ENCODE data around the gene CLEC4D.

DNA sequence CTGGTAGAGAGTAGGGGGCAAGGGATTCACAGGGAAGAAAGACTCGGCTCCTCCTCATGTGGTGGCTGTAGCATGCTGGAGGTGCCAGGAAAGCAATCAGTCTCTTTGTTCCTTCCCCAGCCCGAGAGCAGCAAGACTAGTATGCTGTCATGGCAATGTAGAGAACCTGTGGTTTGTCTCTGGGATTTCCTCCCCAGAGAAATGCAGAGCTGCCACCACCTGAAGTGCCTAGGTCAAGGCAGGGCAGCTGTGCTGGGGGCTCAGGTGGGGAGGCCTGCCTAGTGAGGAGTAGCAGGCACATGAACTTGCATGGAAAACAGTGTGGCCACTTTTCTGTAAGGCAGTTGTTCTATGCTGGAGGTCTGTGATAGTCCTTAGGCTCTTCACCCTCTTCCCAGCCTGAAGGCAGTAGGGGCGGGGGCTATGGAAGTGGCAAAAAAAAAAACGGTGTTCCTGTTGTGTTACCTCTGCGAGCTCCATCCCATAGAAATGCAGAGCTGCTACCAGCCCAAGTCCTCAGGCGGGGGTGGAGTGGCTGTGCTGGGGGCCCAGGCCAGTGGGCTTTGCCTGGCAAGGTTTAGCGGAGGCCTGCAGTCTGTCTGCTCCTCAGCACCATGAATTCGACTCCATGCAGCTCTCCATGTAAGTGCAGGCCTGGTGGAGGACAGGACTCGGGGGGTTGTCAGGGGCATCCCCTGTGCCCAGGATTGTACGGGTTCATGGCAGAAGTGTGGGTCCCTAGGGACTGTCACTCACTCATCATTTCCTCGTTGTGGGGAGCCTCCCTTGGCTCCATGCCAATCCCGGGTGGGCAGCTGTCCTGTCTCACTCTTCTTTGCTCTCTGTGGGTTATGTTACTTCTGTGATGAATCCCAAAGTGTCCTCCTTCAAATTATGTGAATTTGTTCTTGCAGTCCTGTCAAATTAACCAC lies 4.1 kb upstream of the CLEC4D start:
- no peak for TF ChIP-seq EZH2 (IDR thresholded peaks at IDR 0.05; ENCODE audit: insufficient read depth, poor library complexity, severe bottlenecking)
- no peak for TF ChIP-seq EZH2phosphoT487 (IDR thresholded peaks at IDR 0.05; ENCODE audit: insufficient read depth, low read depth)

Data from GM23248 (cell line).